KMS-11 (cell line): ENCODE measurements around the gene TMPRSS13.

Experiments
- H2AFZ ChIP-seq: fragments of 200-600 bp; sonication (generic); 2 replicates; pipeline ENCODE4 v1.6.1; 2016; ENCODE audit warnings: antibody characterized with exemption, mixed run types, low read depth
- H3K27ac ChIP-seq: fragments of 200-600 bp; sonication (generic); 2 replicates; pipeline ENCODE4 v1.6.1; 2016; ENCODE audit warnings: mild to moderate bottlenecking, mixed run types
- H3K27me3 ChIP-seq: fragments of 200-600 bp; sonication (generic); 2 replicates; pipeline ENCODE4 v1.6.1; 2017; ENCODE audit warnings: mild to moderate bottlenecking, low read depth, mixed run types, moderate library complexity; ENCODE audit not compliant: insufficient read depth
- H3K36me3 ChIP-seq: fragments of 200-600 bp; sonication (generic); 2 replicates; pipeline ENCODE4 v1.6.1; 2017; ENCODE audit warnings: mild to moderate bottlenecking, mixed run types; ENCODE audit not compliant: insufficient read depth
- H3K4me1 ChIP-seq: fragments of 200-600 bp; sonication (generic); 2 replicates; pipeline ENCODE4 v1.6.1; 2016; ENCODE audit warnings: mild to moderate bottlenecking, low read depth, mixed run types; ENCODE audit not compliant: poor library complexity, severe bottlenecking
- H3K4me2 ChIP-seq: fragments of 200-600 bp; sonication (generic); 2 replicates; pipeline ENCODE4 v1.7.0; 2016; ENCODE audit warnings: mild to moderate bottlenecking, mixed run types
- H3K4me3 ChIP-seq: fragments of 200-600 bp; sonication (generic); IDR thresholded peaks from 2 replicates; pipeline ENCODE4 v1.6.1; 2017; ENCODE audit warnings: low read depth, low read length, mixed read lengths; ENCODE audit not compliant: insufficient read depth
- H3K79me2 ChIP-seq: fragments of 200-600 bp; sonication (generic); 2 replicates; pipeline ENCODE4 v1.6.1; 2016; ENCODE audit warnings: low read depth, mixed run types; ENCODE audit not compliant: insufficient read depth
- H3K9ac ChIP-seq: fragments of 200-600 bp; sonication (generic); 2 replicates; pipeline ENCODE4 v1.6.1; 2016; ENCODE audit warnings: mild to moderate bottlenecking, mixed run types
- H4K20me1 ChIP-seq: fragments of 200-600 bp; sonication (generic); 2 replicates; pipeline ENCODE4 v1.6.1; 2016; ENCODE audit warnings: mild to moderate bottlenecking, mixed run types; ENCODE audit not compliant: insufficient read depth
- CTCF ChIP-seq: fragments of 200-600 bp; sonication (generic); conservative IDR thresholded peaks from 2 replicates; pipeline ENCODE4 v1.6.1; 2017; ENCODE audit warnings: low read depth, mild to moderate bottlenecking, antibody characterized with exemption, low read length, moderate library complexity, mixed read lengths

Gene TMPRSS13

GRCh38 chr11:117877120-117877784, 52.0 kb downstream of the TMPRSS13 start:
- Histone ChIP-seq H3K4me2 (no peak overlapping the region), H3K4me1 (peaks cover 6% of the 10 kb centered on the region), H3K9ac (no peak overlapping the region), H2AFZ (no peak overlapping the region), H3K27ac (no peak overlapping the region), H3K79me2 (no peaks in the 10 kb centered on the region), H3K36me3 (no peaks in the 10 kb centered on the region), H3K4me3 (no peak overlapping the region), H3K27me3 (no peaks in the 10 kb centered on the region), H4K20me1 (no peaks in the 10 kb centered on the region)
- TF ChIP-seq CTCF = no peak

DNA sequence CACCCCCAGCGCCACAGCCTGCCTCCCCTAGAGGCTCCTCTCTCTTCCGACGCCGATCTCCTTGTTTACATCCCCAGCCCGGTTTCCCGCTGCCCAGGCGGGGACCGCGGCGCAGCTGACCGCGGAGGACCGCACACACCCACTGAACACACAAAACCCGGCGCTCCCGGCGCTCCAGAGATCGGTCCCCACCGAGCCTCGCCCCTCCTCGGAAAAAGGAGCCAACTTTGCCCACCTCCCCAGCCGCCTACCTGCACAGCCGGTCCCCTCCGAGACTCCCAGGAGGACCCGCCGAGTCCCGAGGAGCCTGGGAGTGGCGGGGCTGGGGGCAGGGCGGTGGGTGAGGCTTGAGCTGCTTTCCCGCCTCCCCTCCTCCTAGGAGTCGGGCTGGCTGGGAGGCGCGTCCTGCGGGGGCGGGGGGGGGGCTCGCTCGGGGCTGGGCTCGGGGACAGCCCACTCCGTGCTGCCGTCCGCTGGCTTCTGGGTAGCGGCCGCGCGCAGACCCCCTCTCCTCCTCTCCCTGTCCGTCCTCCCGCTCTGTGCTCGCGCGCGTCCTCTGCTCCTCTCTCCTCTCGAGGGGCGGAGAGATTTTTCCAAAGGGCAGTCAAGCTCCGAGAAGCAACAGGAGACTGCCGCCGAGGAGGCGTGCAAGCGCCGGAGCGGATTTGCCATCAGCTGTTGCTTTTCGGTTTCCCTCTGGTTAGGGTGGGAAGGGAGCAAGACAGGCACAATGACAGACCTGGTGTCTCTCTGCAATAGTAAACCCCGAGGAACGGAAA, 52.7 kb downstream of the TMPRSS13 start, which contains the start of gene FXYD6:
Gene FXYD6 (minus strand): TSS at position 318 of the 779 bp plus-strand sequence. CDS start 33,882 bp downstream, outside the sequence.
- Histone ChIP-seq H3K9ac (no peak within 1 kb of the TSS), H3K4me3 (no peak within 1 kb of the TSS), H2AFZ (no peak within 1 kb of the TSS), H3K79me2 (no peaks in the 10 kb centered on the region), H3K4me1 (peaks cover 6% of the 10 kb centered on the region), H3K27me3 (no peaks in the 10 kb centered on the region), H3K4me2 (no peak within 1 kb of the TSS), H3K27ac (no peak within 1 kb of the TSS), H4K20me1 (no peaks in the 10 kb centered on the region), H3K36me3 (no peaks in the 10 kb centered on the region)
- TF ChIP-seq CTCF = no peak

GRCh38 chr11:117876059-117876340, 53.2 kb downstream of the TMPRSS13 start:
- Histone ChIP-seq H3K79me2 (no peaks in the 10 kb centered on the region), H2AFZ (no peak overlapping the region), H3K9ac (no peak overlapping the region), H3K27ac (no peak overlapping the region), H3K4me1 (peaks cover 6% of the 10 kb centered on the region), H3K27me3 (no peaks in the 10 kb centered on the region), H3K4me3 (no peak overlapping the region), H3K4me2 (no peak overlapping the region), H4K20me1 (no peaks in the 10 kb centered on the region), H3K36me3 (no peaks in the 10 kb centered on the region)
- no peak for TF ChIP-seq CTCF

- no peak overlapping the region for H2AFZ ChIP-seq
- no peaks in the 10 kb centered on the region for H4K20me1 ChIP-seq
- H3K36me3 ChIP-seq = no peaks in the 10 kb centered on the region
- no peak overlapping the region for H3K27ac ChIP-seq
- H3K9ac ChIP-seq = no peak overlapping the region
- H3K27me3 ChIP-seq = no peaks in the 10 kb centered on the region
- no peak overlapping the region for H3K4me2 ChIP-seq
- peaks cover 11% of the 10 kb centered on the region for H3K4me1 ChIP-seq
- no peak for TF ChIP-seq CTCF
- H3K4me3 ChIP-seq = no peak overlapping the region
- H3K79me2 ChIP-seq = no peaks in the 10 kb centered on the region
These were observed 53.7 kb downstream of the TMPRSS13 start for GRCh38 chr11:117875382-117876058.
